Tongue (tissue), 2 donors: ENCODE data around the gene GPRIN2. TPM values are rescaled to one million over a fixed set of nuclear protein-coding genes. Genes with fewer than 3 reads are reported as not detected.
"Not testable (repeated sequence)": the region's sequence is repeated elsewhere in the genome, so short reads cannot be mapped to it uniquely, and the experiment has no call there.

Experiments
- DNase-seq: peaks from one replicate; pipeline ENCODE4 v3.0.0-alpha.2; 2015
- total RNA-seq: library from RNA; depleted of rRNA; stranded (reverse); fragments of >200 nt; gene quantifications from one replicate; pipeline ENCODE4 v1.2.3, GENCODE V29; 2014

The GPRIN2 gene
- total RNA-seq = 1.3 TPM

- DNase-seq = no peak
These were observed at the start of gene GPRIN2 for GRCh38 chr10:46556515-46557318. TSS of gene GPRIN2 (minus strand) at chr10:46556658. CDS start at chr10:46550736, 5,922 bp downstream.

DNA sequence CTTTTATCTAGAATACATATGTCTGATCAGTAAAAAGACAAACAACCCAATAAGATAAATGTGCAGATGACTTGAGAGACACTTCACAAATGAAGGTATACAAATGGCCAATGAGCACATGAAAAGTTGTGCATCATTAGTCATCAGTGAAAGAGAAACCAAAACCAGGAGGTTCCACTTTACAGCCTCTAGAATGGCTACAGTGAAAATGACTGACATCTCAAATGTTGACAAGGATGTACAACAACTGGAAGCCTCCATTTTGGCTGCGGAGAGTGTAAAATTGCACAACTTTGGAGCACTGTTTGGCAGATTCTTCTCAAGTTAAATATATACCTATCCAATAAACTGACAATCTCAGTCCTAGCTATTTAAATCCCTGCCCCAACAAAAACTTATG lies 44.1 kb upstream of the GPRIN2 start:
- not testable (repeated sequence) for DNase-seq

- DNase-seq = not testable (repeated sequence)
These were observed 41.3 kb upstream of the GPRIN2 start for GRCh38 chr10:46597616-46598246.

GRCh38 chr10:46596570-46596969 lies 40.1 kb upstream of the GPRIN2 start:
- DNase-seq = not testable (repeated sequence)

DNA sequence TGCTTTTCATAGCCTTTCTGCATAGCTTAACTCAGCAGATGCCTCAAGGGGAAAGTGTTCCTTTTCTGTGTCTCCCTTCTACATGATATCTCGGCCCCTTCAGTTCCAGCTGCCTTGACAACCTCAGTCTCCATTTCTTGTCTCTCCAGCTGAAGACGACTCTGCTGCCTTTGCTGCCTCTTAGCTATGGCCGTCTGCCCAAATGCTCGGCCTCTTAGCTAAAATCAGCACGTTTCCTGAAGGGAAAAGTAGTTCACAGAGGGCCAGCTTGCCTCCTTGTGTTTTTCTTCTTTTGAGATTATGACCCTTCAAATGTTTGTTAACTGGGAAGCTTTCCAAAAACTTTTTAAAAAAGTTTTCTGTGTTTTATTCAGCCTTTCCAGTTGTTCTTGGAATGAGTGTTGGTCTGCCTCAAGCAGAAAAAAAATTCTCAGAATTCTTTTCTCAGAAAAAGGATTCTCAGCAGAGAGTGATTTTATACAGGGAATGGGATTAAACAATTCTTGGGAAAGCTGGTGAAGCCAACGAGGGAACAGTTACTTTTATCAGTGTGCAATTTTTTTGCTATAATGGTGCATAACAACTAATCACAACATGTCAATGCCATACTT lies 38.1 kb upstream of the GPRIN2 start:
- not testable (repeated sequence) for DNase-seq

DNA sequence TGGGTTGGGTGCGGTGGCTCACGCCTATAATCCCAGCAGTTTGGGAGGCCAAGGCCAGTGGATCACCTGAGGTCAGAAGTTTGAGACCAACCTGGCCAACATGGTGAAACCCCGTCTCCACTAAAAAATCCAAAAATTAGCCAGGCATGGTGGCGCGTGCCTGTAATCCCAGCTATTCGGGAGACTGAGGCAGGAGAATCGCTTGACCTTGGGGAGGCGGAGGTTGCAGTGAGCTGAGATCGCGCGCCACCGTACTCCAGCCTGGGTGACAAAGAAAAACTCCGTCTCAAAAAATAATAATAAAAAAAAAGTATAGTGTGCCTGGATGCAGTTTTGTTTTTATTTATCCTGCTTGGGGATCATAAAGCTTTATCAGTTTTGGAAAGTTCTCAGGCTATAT lies 36.8 kb upstream of the GPRIN2 start:
- not testable (repeated sequence) for DNase-seq

- not testable (repeated sequence) for DNase-seq
These were observed 34.6 kb upstream of the GPRIN2 start for GRCh38 chr10:46591053-46591452.

DNA sequence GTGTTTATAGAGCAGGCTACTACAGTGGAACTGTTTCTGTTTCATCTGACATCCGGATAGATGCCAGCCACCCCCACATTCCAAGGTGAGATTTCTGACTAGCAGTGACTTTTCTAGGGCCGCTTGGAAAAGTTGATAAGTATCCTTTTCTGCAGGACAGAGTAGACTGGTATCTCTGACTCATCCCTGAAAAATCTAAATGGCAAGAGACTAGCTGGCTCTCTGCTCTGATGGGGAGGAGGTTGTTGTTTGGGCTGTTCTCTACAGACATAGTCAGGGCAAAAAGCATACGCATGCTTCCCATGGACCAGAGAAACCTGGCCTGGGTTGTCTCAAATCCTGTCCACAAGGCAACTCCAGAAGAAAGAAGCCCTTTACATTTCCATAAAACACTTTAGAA lies 33.1 kb upstream of the GPRIN2 start:
- DNase-seq = not testable (repeated sequence)

- DNase-seq = not testable (repeated sequence)
These were observed 31.8 kb upstream of the GPRIN2 start for GRCh38 chr10:46588221-46588620.

DNA sequence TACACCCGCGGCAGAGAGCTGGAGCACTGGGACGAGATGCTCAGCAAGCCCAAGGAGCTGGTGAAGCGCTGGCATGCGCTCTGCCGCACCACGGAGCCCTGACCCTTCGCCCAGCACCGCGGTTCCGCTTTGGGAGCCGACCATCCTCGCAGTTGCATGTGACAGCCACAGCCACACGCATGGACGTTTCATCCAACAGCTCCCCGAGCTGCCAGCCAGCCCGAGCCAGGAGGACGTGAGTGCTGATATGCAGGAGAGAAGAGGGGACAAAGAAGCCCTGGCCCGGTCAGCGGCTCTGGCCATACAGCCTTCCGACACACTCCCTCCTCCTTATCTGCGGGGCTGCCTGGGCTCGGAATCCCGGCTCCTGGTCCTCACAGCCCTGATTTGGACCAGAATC lies 31.1 kb upstream of the GPRIN2 start:
- not testable (repeated sequence) for DNase-seq

GRCh38 chr10:46585246-46585645 lies 28.8 kb upstream of the GPRIN2 start:
- DNase-seq = not testable (repeated sequence)

GRCh38 chr10:46584196-46584595 lies 27.7 kb upstream of the GPRIN2 start:
- DNase-seq = not testable (repeated sequence)

- DNase-seq = not testable (repeated sequence)
These were observed 26.1 kb upstream of the GPRIN2 start for GRCh38 chr10:46582568-46582967.

DNA sequence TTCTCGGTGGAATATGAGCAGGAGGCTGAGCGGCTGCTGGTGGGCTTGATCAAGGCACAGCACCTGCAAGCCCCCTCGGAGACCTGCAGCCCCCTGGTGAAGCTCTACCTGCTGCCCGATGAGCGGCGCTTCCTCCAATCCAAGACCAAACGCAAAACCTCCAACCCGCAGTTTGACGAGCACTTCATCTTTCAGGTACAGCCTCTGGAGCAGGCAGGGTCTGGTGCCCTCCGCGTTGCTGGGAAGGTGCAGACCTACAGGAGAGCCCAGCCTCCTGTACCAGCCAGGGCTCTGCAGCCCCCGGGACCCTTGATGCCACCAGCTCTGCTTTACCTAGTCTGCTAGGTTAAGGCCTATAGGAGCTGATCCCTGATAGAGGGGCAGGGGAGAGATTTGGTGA lies 25.5 kb upstream of the GPRIN2 start:
- not testable (repeated sequence) for DNase-seq

DNA sequence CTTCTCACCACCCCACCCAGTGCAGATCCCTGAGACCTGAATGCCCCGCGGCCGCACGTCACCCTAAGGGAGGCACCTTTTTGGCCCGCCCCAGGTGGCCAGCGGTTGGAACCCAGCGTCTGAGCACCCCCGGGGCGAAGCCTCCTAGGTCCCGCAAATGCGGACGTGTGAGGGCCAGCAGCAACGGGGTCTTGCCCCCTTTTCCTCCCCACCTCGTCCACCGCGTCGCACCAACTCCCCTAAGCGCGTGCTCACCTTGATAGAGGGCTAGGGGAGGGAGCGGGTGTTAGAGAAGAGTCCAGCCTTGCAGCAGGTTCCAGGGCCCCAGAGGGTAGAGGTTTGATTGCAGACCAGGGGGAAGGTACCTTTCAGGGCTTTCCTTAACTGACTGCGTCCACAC lies 22.9 kb upstream of the GPRIN2 start:
- DNase-seq = not testable (repeated sequence)

DNA sequence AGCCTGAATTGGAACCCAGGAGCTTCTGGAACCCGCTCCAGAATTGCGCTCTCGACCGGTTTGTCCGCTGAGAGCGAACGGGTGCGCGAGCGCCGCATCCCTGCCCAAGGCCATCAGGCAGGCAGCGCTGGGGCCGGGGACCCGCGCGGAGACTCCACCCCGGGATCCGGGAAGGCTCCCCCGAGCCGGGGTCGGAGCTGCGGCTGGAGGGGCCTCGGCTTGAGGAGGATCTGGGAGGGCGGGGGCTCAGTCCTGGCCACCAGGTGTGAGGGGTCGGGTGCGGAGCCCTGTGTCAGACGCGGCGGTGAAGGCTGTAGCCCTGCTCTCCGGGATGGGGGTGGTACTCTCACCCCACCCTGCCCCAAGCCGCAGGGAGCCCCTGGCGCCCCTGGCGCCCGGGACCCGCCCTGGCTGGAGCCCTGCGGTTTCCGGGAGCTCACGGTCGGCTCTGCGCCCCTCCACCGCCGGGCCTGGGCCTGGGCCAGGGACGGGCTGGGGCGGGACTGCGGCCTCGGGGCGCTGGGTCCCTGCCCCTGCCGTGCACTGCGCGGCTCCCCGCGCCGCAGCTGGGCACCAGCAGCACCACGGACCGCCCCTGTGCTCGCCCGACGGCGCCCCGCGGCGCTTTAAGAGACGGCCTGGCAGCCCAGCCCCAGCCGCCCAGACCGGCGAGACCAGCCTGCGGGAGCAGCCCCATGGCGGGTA lies 22.2 kb upstream of the GPRIN2 start, which contains the start of gene SYT15:
TSS of gene SYT15 (plus strand) at position 655 of the 705 bp plus-strand sequence. CDS start at position 696, 41 bp downstream.
- DNase-seq = peak; percentile 0

- not testable (repeated sequence) for DNase-seq
These were observed 21.4 kb upstream of the GPRIN2 start for GRCh38 chr10:46577624-46578473.

- not testable (repeated sequence) for DNase-seq
These were observed 17.4 kb upstream of the GPRIN2 start for GRCh38 chr10:46573884-46574283.

GRCh38 chr10:46573314-46573713 lies 16.9 kb upstream of the GPRIN2 start:
- DNase-seq = not testable (repeated sequence)

GRCh38 chr10:46572765-46573164 lies 16.3 kb upstream of the GPRIN2 start:
- peak; percentile 79 for DNase-seq

DNA sequence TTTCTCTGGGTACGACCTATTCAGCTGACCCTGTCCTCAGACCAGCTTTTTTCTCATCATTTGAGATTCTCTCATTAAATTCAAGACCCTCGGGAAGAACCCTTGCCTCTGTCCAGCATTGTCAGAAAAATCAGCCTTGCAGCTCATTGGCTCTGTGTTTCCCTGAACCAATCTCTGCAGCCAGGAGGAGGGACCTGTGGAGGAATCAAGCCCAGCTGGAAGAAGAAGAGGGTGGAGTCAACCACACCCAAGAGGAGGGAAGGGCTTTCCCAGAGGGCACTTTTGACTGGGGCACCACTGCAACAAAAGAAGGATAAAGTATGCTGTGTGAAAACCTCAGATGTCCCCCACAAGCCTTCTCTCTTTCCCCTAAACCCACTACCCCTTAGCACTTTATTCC lies 14.2 kb upstream of the GPRIN2 start:
- DNase-seq = not testable (repeated sequence)
